ENCODE results near the gene PSEN1. TPM values are rescaled to one million over a fixed set of nuclear protein-coding genes. Genes with fewer than 3 reads are reported as not detected.

Gene PSEN1
- total RNA-seq, 1 experiment from 2014 or later: 49.9 TPM

DNA sequence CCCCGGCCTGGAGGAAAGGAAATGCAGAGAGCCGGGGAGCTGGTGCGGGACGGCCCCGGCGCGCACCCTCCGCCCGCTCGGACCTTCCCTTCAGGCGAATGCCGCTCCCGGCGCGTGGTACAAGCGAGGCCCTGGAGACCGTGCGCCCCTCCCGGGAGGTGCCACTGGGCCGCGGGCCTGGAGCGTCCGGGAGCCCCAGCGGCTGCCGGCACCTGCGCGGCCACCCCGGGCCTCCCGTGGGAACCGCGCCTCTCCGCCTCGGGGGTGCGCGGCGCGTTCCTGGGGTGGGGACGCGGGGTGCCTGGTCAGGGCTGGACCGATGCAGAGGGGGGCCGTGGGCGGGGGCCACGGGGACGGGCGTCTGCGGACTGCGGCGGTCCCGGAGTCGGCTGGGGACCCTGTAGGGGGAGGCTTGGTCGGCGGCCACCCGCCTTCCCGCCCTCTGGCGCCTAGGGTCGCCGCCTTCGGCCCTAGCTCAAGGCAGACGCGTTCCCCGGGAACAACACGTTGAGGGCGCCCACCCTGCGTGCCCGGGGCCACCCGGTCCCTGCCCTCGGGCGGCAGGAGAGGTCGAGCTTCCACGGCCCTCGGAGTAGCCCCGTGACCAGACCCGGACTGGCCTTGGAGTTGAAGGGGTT, 101.6 kb downstream of the PSEN1 start:
- H3K36me3 Mint-ChIP-seq (ENCODE audit: insufficient read depth in 1 of 3, low read depth in 3 of 3): peaks cover 0 to 3% (median 0%) of the 10 kb centered on the region in 3 experiments; a peak in 1 of 7 replicates
- Histone ChIP-seq H3K27ac (ENCODE audit: insufficient read length, low read depth, low read length) (no peak overlapping the region), H3K56ac (ENCODE audit: insufficient read length, low read depth, low read length) (no peak overlapping the region), H3K23me2 (ENCODE audit: insufficient read length, low read depth, low read length, poor library complexity, severe bottlenecking) (peaks cover 16% of the 10 kb centered on the region), H2BK120ac (ENCODE audit: low read depth, low read length, poor library complexity, severe bottlenecking) (no peak overlapping the region), H3K9ac (ENCODE audit: extremely low read depth, insufficient read length, low read length) (peak overlapping the region; percentile 25), H3K79me2 (ENCODE audit: insufficient read depth, low read length) (no peaks in the 10 kb centered on the region), H2BK5ac (ENCODE audit: insufficient read length, low read length) (no peak overlapping the region), H3K9me3 (ENCODE audit: control insufficient read depth, low read depth, low read length) (no peaks in the 10 kb centered on the region), H3K79me1 (ENCODE audit: insufficient read depth, low read depth, low read length, poor library complexity, severe bottlenecking) (no peaks in the 10 kb centered on the region), H3K4me1 (ENCODE audit: insufficient read depth, low read length) (peaks cover 6% of the 10 kb centered on the region; the same call in 1 of the 2 replicates), H4K20me1 (ENCODE audit: control insufficient read depth, insufficient read depth, insufficient read length) (no peaks in the 10 kb centered on the region), H3K27me3 (ENCODE audit: insufficient read depth, low read length) (peaks cover 20% of the 10 kb centered on the region), H4K91ac (ENCODE audit: insufficient read length, low read depth, low read length) (no peak overlapping the region), H3K14ac (ENCODE audit: insufficient read depth, low read length) (no peak overlapping the region; the same call in 1 of the 2 replicates), H2BK15ac (ENCODE audit: low read depth, low read length) (no peak overlapping the region), H2BK20ac (ENCODE audit: low read depth, low read length, poor library complexity, severe bottlenecking) (no peak overlapping the region), H4K5ac (ENCODE audit: insufficient read length, low read depth, low read length) (no peak overlapping the region), H3K18ac (ENCODE audit: insufficient read length, low read depth, low read length) (peak overlapping the region; percentile 49), H3K23ac (ENCODE audit: insufficient read length, low read depth, low read length) (no peak overlapping the region), H2AFZ (ENCODE audit: low read length) (no peak overlapping the region), H3T11ph (ENCODE audit: low read length) (no peak overlapping the region), H2BK12ac (ENCODE audit: insufficient read length, low read depth, low read length) (no peak overlapping the region), H2AK5ac (ENCODE audit: insufficient read length, low read length) (no peak overlapping the region), H3K4me2 (ENCODE audit: insufficient read depth, insufficient read length, low read length) (peak overlapping the region; percentile 86), H4K8ac (replicated peaks; ENCODE audit: insufficient read length, low read depth, low read length) (no peak overlapping the region), H3K4ac (ENCODE audit: low read depth, low read length) (no peak overlapping the region)
- no peak overlapping the region for H3K27ac Mint-ChIP-seq
- H3K4me1 Mint-ChIP-seq: peaks cover 60 to 70% of the 10 kb centered on the region in 2 experiments
- peaks cover 72% of the 10 kb centered on the region for H3K27me3 Mint-ChIP-seq (ENCODE audit: low read depth)
- no peak for DNase-seq
- no CpG with 5 or more reads among the region's 73 CpGs for WGBS (ENCODE audit: extremely low coverage, insufficient read length, low lambda C conversion rate)
- TF ChIP-seq, protein P1, sequence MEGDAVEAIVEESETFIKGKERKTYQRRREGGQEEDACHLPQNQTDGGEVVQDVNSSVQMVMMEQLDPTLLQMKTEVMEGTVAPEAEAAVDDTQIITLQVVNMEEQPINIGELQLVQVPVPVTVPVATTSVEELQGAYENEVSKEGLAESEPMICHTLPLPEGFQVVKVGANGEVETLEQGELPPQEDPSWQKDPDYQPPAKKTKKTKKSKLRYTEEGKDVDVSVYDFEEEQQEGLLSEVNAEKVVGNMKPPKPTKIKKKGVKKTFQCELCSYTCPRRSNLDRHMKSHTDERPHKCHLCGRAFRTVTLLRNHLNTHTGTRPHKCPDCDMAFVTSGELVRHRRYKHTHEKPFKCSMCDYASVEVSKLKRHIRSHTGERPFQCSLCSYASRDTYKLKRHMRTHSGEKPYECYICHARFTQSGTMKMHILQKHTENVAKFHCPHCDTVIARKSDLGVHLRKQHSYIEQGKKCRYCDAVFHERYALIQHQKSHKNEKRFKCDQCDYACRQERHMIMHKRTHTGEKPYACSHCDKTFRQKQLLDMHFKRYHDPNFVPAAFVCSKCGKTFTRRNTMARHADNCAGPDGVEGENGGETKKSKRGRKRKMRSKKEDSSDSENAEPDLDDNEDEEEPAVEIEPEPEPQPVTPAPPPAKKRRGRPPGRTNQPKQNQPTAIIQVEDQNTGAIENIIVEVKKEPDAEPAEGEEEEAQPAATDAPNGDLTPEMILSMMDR (conservative IDR thresholded peaks at IDR 0.05): no peak
- H3K9me3 Mint-ChIP-seq: no peaks in the 10 kb centered on the region; a peak in 1 of 5 replicates
- peak overlapping the region; percentile 57 to 77 for H3K4me3 Mint-ChIP-seq
